A673 (cell line): ENCODE data around the gene GSX2. TPM values are rescaled to one million over a fixed set of nuclear protein-coding genes. Genes with fewer than 3 reads are reported as not detected.
A peak's percentile ranks its signal among the peaks of the same experiment; 100 is the strongest.

ENCODE experiments used
- BruUV-seq: library from RNA; stranded (reverse); fragments of 400-500 nt; replicated peaks from 2 replicates; lab custom pipeline; 2021; lab: Mats Ljungman, UMichigan
- CTCF ChIA-PET: fragments of 300-600 bp; sonication (Branson Sonifier 250); formaldehyde crosslinking; loops from one replicate; lab custom pipeline; 2022; ENCODE audit warnings: antibody characterized with exemption; lab: Charles Lee
- POLR2A ChIA-PET: fragments of 300-600 bp; sonication (Branson Sonifier 250); formaldehyde crosslinking; loops from one replicate; lab custom pipeline; 2022; ENCODE audit warnings: antibody characterized with exemption; ENCODE audit not compliant: low non-redundant PET; lab: Charles Lee
- DNase-seq: peaks from one replicate; pipeline ENCODE4 v3.0.0-alpha.2; 2015; ENCODE audit warnings: low spot score
- H3K27ac ChIP-seq: fragments of 200-600 bp; sonication (generic); 2 replicates; pipeline ENCODE4 v1.5.1; 2016; ENCODE audit warnings: mixed run types, low read depth, mild to moderate bottlenecking, mixed read lengths, antibody characterized with exemption, low read length; ENCODE audit not compliant: poor library complexity, severe bottlenecking
- H3K27me3 ChIP-seq: fragments of 200-600 bp; sonication (generic); replicated peaks from 2 replicates; pipeline ENCODE4 v1.6.1; 2017; ENCODE audit warnings: mixed run types, low read depth, mild to moderate bottlenecking, mixed read lengths, antibody characterized with exemption, low read length; ENCODE audit not compliant: insufficient read depth, poor library complexity
- H3K36me3 ChIP-seq: fragments of 200-600 bp; sonication (generic); 2 replicates; pipeline ENCODE4 v1.6.1; 2016; ENCODE audit warnings: mixed run types, mild to moderate bottlenecking, mixed read lengths, antibody characterized with exemption, low read length; ENCODE audit not compliant: insufficient read depth, poor library complexity, severe bottlenecking
- H3K4me1 ChIP-seq: fragments of 200-600 bp; sonication (generic); 2 replicates; pipeline ENCODE4 v1.6.1; 2017; ENCODE audit warnings: mixed run types, mild to moderate bottlenecking, mixed read lengths, antibody characterized with exemption, low read length; ENCODE audit not compliant: insufficient read depth, poor library complexity, severe bottlenecking
- H3K4me3 ChIP-seq: fragments of 200-600 bp; sonication (generic); 2 replicates; pipeline ENCODE4 v1.5.1; 2016; ENCODE audit warnings: low read depth, mixed run types, mild to moderate bottlenecking, mixed read lengths, low read length; ENCODE audit not compliant: poor library complexity, severe bottlenecking
- H3K9me3 ChIP-seq: fragments of 200-600 bp; sonication (generic); 2 replicates; pipeline ENCODE4 v1.6.1; 2016; ENCODE audit warnings: mixed run types, low read depth, mild to moderate bottlenecking, mixed read lengths, antibody characterized with exemption, low read length; ENCODE audit not compliant: poor library complexity, severe bottlenecking
- CTCF ChIP-seq: fragments of 300-800, 200-600 bp; sonication (generic); conservative IDR thresholded peaks from 2 replicates; pipeline ENCODE4 v1.5.1; 2017; ENCODE audit warnings: low read depth, mild to moderate bottlenecking, antibody characterized with exemption, low read length, moderate library complexity, mixed read lengths
- EZH2 ChIP-seq: fragments of 200-600 bp; sonication (generic); IDR thresholded peaks from 2 replicates; pipeline ENCODE4 v1.6.1; 2017; ENCODE audit warnings: borderline replicate concordance, low read depth, mild to moderate bottlenecking, mixed read lengths, antibody characterized with exemption, low read length; ENCODE audit not compliant: poor library complexity, severe bottlenecking
- intact Hi-C: fragments of 100-400 bp; cut with micrococcal nuclease; formaldehyde crosslinking; loops from one replicate; pipeline ENCODE4 v1.10.0; 2022; ENCODE audit not compliant: unreplicated experiment
- total RNA-seq: library from RNA; stranded (reverse); gene quantifications from 2 replicates; pipeline ENCODE4 v1.2.3, GENCODE V29; 2021

GSX2 gene
- total RNA-seq, 1 experiment from 2014 or later, result not detected

- TF ChIP-seq EZH2 (no peak), CTCF (no peak)
- no peak overlapping the region for H3K4me3 ChIP-seq
- intact Hi-C loops, result no loop called here
- ChIA-PET POLR2A (no interaction called here), CTCF (no interaction called here)
- H3K9me3 ChIP-seq, result no peaks in the 10 kb centered on the region
- no peaks in the 10 kb centered on the region for H3K4me1 ChIP-seq
- peaks cover 6% of the 10 kb centered on the region for H3K27me3 ChIP-seq
- H3K36me3 ChIP-seq, result no peaks in the 10 kb centered on the region
- no peak for DNase-seq
- BruUV-seq, result no TSS peak
- H3K27ac ChIP-seq, result no peak overlapping the region
Observed at GRCh38 chr4:54077812-54078211, 22.2 kb upstream of the GSX2 start.

GRCh38 chr4:54082168-54082567 lies 17.8 kb upstream of the GSX2 start:
- H3K4me1 ChIP-seq, result no peaks in the 10 kb centered on the region
- H3K27ac ChIP-seq, result no peak overlapping the region
- ChIA-PET CTCF (no interaction called here), POLR2A (no interaction called here)
- H3K27me3 ChIP-seq, result peaks cover 6% of the 10 kb centered on the region
- H3K36me3 ChIP-seq, result no peaks in the 10 kb centered on the region
- TF ChIP-seq EZH2, result no peak
- no peak for TF ChIP-seq CTCF
- H3K4me3 ChIP-seq, result no peak overlapping the region
- intact Hi-C loops, result no loop called here
- H3K9me3 ChIP-seq, result no peaks in the 10 kb centered on the region
- BruUV-seq, result no TSS peak
- DNase-seq, result peak; percentile 38

GRCh38 chr4:54085284-54085683 lies 14.7 kb upstream of the GSX2 start:
- no peak for TF ChIP-seq EZH2
- no peak for TF ChIP-seq CTCF
- no TSS peak for BruUV-seq
- H3K36me3 ChIP-seq, result no peaks in the 10 kb centered on the region
- no peak overlapping the region for H3K4me3 ChIP-seq
- peaks cover 2% of the 10 kb centered on the region for H3K27me3 ChIP-seq
- H3K9me3 ChIP-seq, result no peaks in the 10 kb centered on the region
- H3K4me1 ChIP-seq, result no peaks in the 10 kb centered on the region
- ChIA-PET POLR2A (no interaction called here), CTCF (no interaction called here)
- DNase-seq, result no peak
- intact Hi-C loops, result no loop called here
- no peak overlapping the region for H3K27ac ChIP-seq
